ENCODE data around the gene KRT7.

Gene KRT7

GRCh38 chr12:52216807-52217206 is 16.2 kb upstream of the KRT7 start:
- no peak overlapping the region for H3K9ac ChIP-seq (ENCODE audit: low read length)
- H3K9me3 ChIP-seq (ENCODE audit: control insufficient read depth, low read depth, low read length), result no peaks in the 10 kb centered on the region
- no peaks in the 10 kb centered on the region for H3K36me3 ChIP-seq (ENCODE audit: control insufficient read depth, low read depth, low read length)
- H3K27me3 ChIP-seq (ENCODE audit: control insufficient read depth, insufficient read depth, low read length), result peaks cover 5% of the 10 kb centered on the region
- H3K4me1 ChIP-seq (ENCODE audit: control insufficient read depth, low read depth, low read length), result no peaks in the 10 kb centered on the region
- H3K27ac ChIP-seq (ENCODE audit: low read length), result no peak overlapping the region
- H3K4me3 ChIP-seq (ENCODE audit: low read length), result no peak overlapping the region

GRCh38 chr12:52217223-52217622 is 15.8 kb upstream of the KRT7 start:
- H3K27ac ChIP-seq (ENCODE audit: low read length), result no peak overlapping the region
- no peak overlapping the region for H3K4me3 ChIP-seq (ENCODE audit: low read length)
- H3K9ac ChIP-seq (ENCODE audit: low read length), result no peak overlapping the region
- no peaks in the 10 kb centered on the region for H3K36me3 ChIP-seq (ENCODE audit: control insufficient read depth, low read depth, low read length)
- no peaks in the 10 kb centered on the region for H3K9me3 ChIP-seq (ENCODE audit: control insufficient read depth, low read depth, low read length)
- H3K27me3 ChIP-seq (ENCODE audit: control insufficient read depth, insufficient read depth, low read length), result peaks cover 7% of the 10 kb centered on the region
- H3K4me1 ChIP-seq (ENCODE audit: control insufficient read depth, low read depth, low read length), result no peaks in the 10 kb centered on the region

- Histone ChIP-seq H3K9ac (ENCODE audit: low read length) (no peak overlapping the region), H3K36me3 (ENCODE audit: control insufficient read depth, low read depth, low read length) (no peaks in the 10 kb centered on the region), H3K9me3 (ENCODE audit: control insufficient read depth, low read depth, low read length) (no peaks in the 10 kb centered on the region), H3K27me3 (ENCODE audit: control insufficient read depth, insufficient read depth, low read length) (peaks cover 7% of the 10 kb centered on the region), H3K4me1 (ENCODE audit: control insufficient read depth, low read depth, low read length) (no peaks in the 10 kb centered on the region), H3K27ac (ENCODE audit: low read length) (no peak overlapping the region), H3K4me3 (ENCODE audit: low read length) (no peak overlapping the region)
Observed at GRCh38 chr12:52218001-52218400, 15.0 kb upstream of the KRT7 start.

GRCh38 chr12:52220477-52220876 is 12.6 kb upstream of the KRT7 start:
- Histone ChIP-seq H3K4me1 (ENCODE audit: control insufficient read depth, low read depth, low read length) (no peaks in the 10 kb centered on the region), H3K27ac (ENCODE audit: low read length) (no peak overlapping the region), H3K9ac (ENCODE audit: low read length) (no peak overlapping the region)

GRCh38 chr12:52221070-52221781 is 11.8 kb upstream of the KRT7 start:
- H3K4me1 ChIP-seq (ENCODE audit: control insufficient read depth, low read depth, low read length), result no peaks in the 10 kb centered on the region
- H3K9ac ChIP-seq (ENCODE audit: low read length), result no peak overlapping the region
- no peaks in the 10 kb centered on the region for H3K36me3 ChIP-seq (ENCODE audit: control insufficient read depth, low read depth, low read length)
- H3K27ac ChIP-seq (ENCODE audit: low read length), result no peak overlapping the region
- H3K9me3 ChIP-seq (ENCODE audit: control insufficient read depth, low read depth, low read length), result no peaks in the 10 kb centered on the region
- H3K27me3 ChIP-seq (ENCODE audit: control insufficient read depth, insufficient read depth, low read length), result peaks cover 7% of the 10 kb centered on the region
- no peak overlapping the region for H3K4me3 ChIP-seq (ENCODE audit: low read length)

More at GRCh38 chr12:52220477-52220876, 12.6 kb upstream of the KRT7 start:
- H3K4me3 ChIP-seq (ENCODE audit: low read length), result no peak overlapping the region
- peaks cover 7% of the 10 kb centered on the region for H3K27me3 ChIP-seq (ENCODE audit: control insufficient read depth, insufficient read depth, low read length)
- no peaks in the 10 kb centered on the region for H3K9me3 ChIP-seq (ENCODE audit: control insufficient read depth, low read depth, low read length)
- no peaks in the 10 kb centered on the region for H3K36me3 ChIP-seq (ENCODE audit: control insufficient read depth, low read depth, low read length)

- Histone ChIP-seq H3K4me1 (ENCODE audit: control insufficient read depth, low read depth, low read length) (no peaks in the 10 kb centered on the region), H3K36me3 (ENCODE audit: control insufficient read depth, low read depth, low read length) (no peaks in the 10 kb centered on the region), H3K9ac (ENCODE audit: low read length) (no peak overlapping the region), H3K27ac (ENCODE audit: low read length) (no peak overlapping the region), H3K9me3 (ENCODE audit: control insufficient read depth, low read depth, low read length) (no peaks in the 10 kb centered on the region), H3K27me3 (ENCODE audit: control insufficient read depth, insufficient read depth, low read length) (peaks cover 7% of the 10 kb centered on the region), H3K4me3 (ENCODE audit: low read length) (no peak overlapping the region)
Observed at GRCh38 chr12:52221912-52222457, 11.1 kb upstream of the KRT7 start.

GRCh38 chr12:52222692-52223091 is 10.4 kb upstream of the KRT7 start:
- no peak overlapping the region for H3K9ac ChIP-seq (ENCODE audit: low read length)
- H3K4me3 ChIP-seq (ENCODE audit: low read length), result no peak overlapping the region
- H3K27me3 ChIP-seq (ENCODE audit: control insufficient read depth, insufficient read depth, low read length), result peaks cover 7% of the 10 kb centered on the region
- H3K9me3 ChIP-seq (ENCODE audit: control insufficient read depth, low read depth, low read length), result no peaks in the 10 kb centered on the region
- no peaks in the 10 kb centered on the region for H3K4me1 ChIP-seq (ENCODE audit: control insufficient read depth, low read depth, low read length)
- no peak overlapping the region for H3K27ac ChIP-seq (ENCODE audit: low read length)
- H3K36me3 ChIP-seq (ENCODE audit: control insufficient read depth, low read depth, low read length), result no peaks in the 10 kb centered on the region

GRCh38 chr12:52223406-52224039 is 9.5 kb upstream of the KRT7 start:
- Histone ChIP-seq H3K4me1 (ENCODE audit: control insufficient read depth, low read depth, low read length) (no peaks in the 10 kb centered on the region), H3K9ac (ENCODE audit: low read length) (no peak overlapping the region), H3K27me3 (ENCODE audit: control insufficient read depth, insufficient read depth, low read length) (peaks cover 7% of the 10 kb centered on the region), H3K36me3 (ENCODE audit: control insufficient read depth, low read depth, low read length) (no peaks in the 10 kb centered on the region), H3K27ac (ENCODE audit: low read length) (no peak overlapping the region), H3K9me3 (ENCODE audit: control insufficient read depth, low read depth, low read length) (no peaks in the 10 kb centered on the region), H3K4me3 (ENCODE audit: low read length) (no peak overlapping the region)

- H3K27ac ChIP-seq (ENCODE audit: low read length), result no peak overlapping the region
- no peaks in the 10 kb centered on the region for H3K36me3 ChIP-seq (ENCODE audit: control insufficient read depth, low read depth, low read length)
- no peaks in the 10 kb centered on the region for H3K9me3 ChIP-seq (ENCODE audit: control insufficient read depth, low read depth, low read length)
- H3K27me3 ChIP-seq (ENCODE audit: control insufficient read depth, insufficient read depth, low read length), result peaks cover 7% of the 10 kb centered on the region
- no peak overlapping the region for H3K4me3 ChIP-seq (ENCODE audit: low read length)
- no peaks in the 10 kb centered on the region for H3K4me1 ChIP-seq (ENCODE audit: control insufficient read depth, low read depth, low read length)
- no peak overlapping the region for H3K9ac ChIP-seq (ENCODE audit: low read length)
Observed at GRCh38 chr12:52224151-52224550, 8.9 kb upstream of the KRT7 start.

GRCh38 chr12:52225752-52226151 is 7.3 kb upstream of the KRT7 start:
- no peaks in the 10 kb centered on the region for H3K36me3 ChIP-seq (ENCODE audit: control insufficient read depth, low read depth, low read length)
- H3K4me1 ChIP-seq (ENCODE audit: control insufficient read depth, low read depth, low read length), result peaks cover 3% of the 10 kb centered on the region
- no peak overlapping the region for H3K9ac ChIP-seq (ENCODE audit: low read length)
- H3K27ac ChIP-seq (ENCODE audit: low read length), result no peak overlapping the region
- H3K9me3 ChIP-seq (ENCODE audit: control insufficient read depth, low read depth, low read length), result no peaks in the 10 kb centered on the region
- peaks cover 11% of the 10 kb centered on the region for H3K27me3 ChIP-seq (ENCODE audit: control insufficient read depth, insufficient read depth, low read length)
- H3K4me3 ChIP-seq (ENCODE audit: low read length), result no peak overlapping the region

- no peak overlapping the region for H3K4me3 ChIP-seq (ENCODE audit: low read length)
- H3K4me1 ChIP-seq (ENCODE audit: control insufficient read depth, low read depth, low read length), result peaks cover 7% of the 10 kb centered on the region
- H3K9me3 ChIP-seq (ENCODE audit: control insufficient read depth, low read depth, low read length), result no peaks in the 10 kb centered on the region
- H3K36me3 ChIP-seq (ENCODE audit: control insufficient read depth, low read depth, low read length), result no peaks in the 10 kb centered on the region
- H3K27ac ChIP-seq (ENCODE audit: low read length), result no peak overlapping the region
- peaks cover 16% of the 10 kb centered on the region for H3K27me3 ChIP-seq (ENCODE audit: control insufficient read depth, insufficient read depth, low read length)
- no peak overlapping the region for H3K9ac ChIP-seq (ENCODE audit: low read length)
Observed at GRCh38 chr12:52226446-52226845, 6.6 kb upstream of the KRT7 start.
